HepG2 (cell line): Measurements from ENCODE around the gene NFS1. TPM values are rescaled to one million over a fixed set of nuclear protein-coding genes. Genes with fewer than 3 reads are reported as not detected.

ENCODE experiments used
- ARHGAP35 ChIP-seq: sonication (generic); formaldehyde crosslinking; IDR thresholded peaks from 2 replicates; pipeline ENCODE4 v1.9.0; 2022; ENCODE audit warnings: mild to moderate bottlenecking, inconsistent platforms, moderate library complexity, missing genetic modification reagents, borderline replicate concordance
- CBX5 ChIP-seq: sonication (generic); formaldehyde crosslinking; IDR thresholded peaks from 2 replicates; pipeline ENCODE4 v1.4.0; 2020; ENCODE audit warnings: missing genetic modification reagents, borderline replicate concordance
- EP300 ChIP-seq, 3 experiments: sonication (generic) in 1 of 3; formaldehyde crosslinking in 1 of 3; IDR thresholded peaks; 2 replicates each; pipeline versions ENCODE4 v1.5.1 to v1.6.1; 2011 to 2020; ENCODE audit warnings: low read depth in 2 of 3, low read length in 2 of 3, borderline replicate concordance in 1 of 3, improper control_type of control experiment in 1 of 3, mild to moderate bottlenecking in 1 of 3, missing genetic modification reagents in 1 of 3, moderate library complexity in 1 of 3
- FOXO1 ChIP-seq: sonication (generic); formaldehyde crosslinking; IDR thresholded peaks from 2 replicates; pipeline ENCODE4 v1.4.0; 2020; ENCODE audit warnings: missing genetic modification reagents
- HHEX ChIP-seq: IDR thresholded peaks from 2 replicates; pipeline ENCODE4 v1.6.1; 2016; ENCODE audit warnings: control low read depth
- HMG20A ChIP-seq: IDR thresholded peaks from 2 replicates; pipeline ENCODE4 v1.6.1; 2016; ENCODE audit warnings: borderline replicate concordance
- KDM1A ChIP-seq: IDR thresholded peaks from 2 replicates; pipeline ENCODE4 v1.6.1; 2016; ENCODE audit warnings: missing compliant biosample characterization
- KLF6 ChIP-seq: IDR thresholded peaks from 2 replicates; pipeline ENCODE4 v1.8.0; 2016; ENCODE audit warnings: missing biosample characterization, missing genetic modification reagents
- LCORL ChIP-seq, 2 experiments: fragments of 450-650 bp in 1 of 2; sonication (generic) in 1 of 2; formaldehyde crosslinking in 1 of 2; IDR thresholded peaks; 2 replicates each; pipeline versions ENCODE4 v1.5.0 to v1.6.1; 2017 to 2020; ENCODE audit warnings: antibody characterized with exemption in 1 of 2, missing genetic modification reagents in 1 of 2
- MAFF ChIP-seq: IDR thresholded peaks from 2 replicates; pipeline ENCODE4 v1.6.1; 2011; ENCODE audit warnings: low read depth, low read length, improper control_type of control experiment
- MTF1 ChIP-seq: sonication (generic); formaldehyde crosslinking; IDR thresholded peaks from 2 replicates; pipeline ENCODE4 v1.5.0; 2020; ENCODE audit warnings: missing genetic modification reagents
- NKX3-1 ChIP-seq: sonication (generic); formaldehyde crosslinking; IDR thresholded peaks from 2 replicates; pipeline ENCODE4 v1.5.0; 2020; ENCODE audit warnings: missing genetic modification reagents
- PAWR ChIP-seq: sonication (generic); formaldehyde crosslinking; IDR thresholded peaks from 2 replicates; pipeline ENCODE4 v1.4.0; 2020; ENCODE audit warnings: missing genetic modification reagents, mild to moderate bottlenecking, borderline replicate concordance
- PCBP2 ChIP-seq: fragments of 200-400 bp; formaldehyde crosslinking; optimal IDR thresholded peaks from 2 replicates; pipeline ENCODE3; 2018; ENCODE audit warnings: low read length, low read depth; ENCODE audit not compliant: poor library complexity, severe bottlenecking
- SIN3B ChIP-seq: fragments of 150-350 bp; IDR thresholded peaks from 2 replicates; pipeline ENCODE4 v1.6.1; 2014; ENCODE audit warnings: low read length
- SOX13 ChIP-seq, 3 experiments: fragments of 450-650 bp in 1 of 3; sonication (generic) in 1 of 3; formaldehyde crosslinking in 1 of 3; IDR thresholded peaks in 2 of 3; conservative IDR thresholded peaks in 1 of 3; 2 replicates each; pipeline versions ENCODE4 v1.5.0 to v1.6.1; 2016 to 2020; ENCODE audit warnings: antibody characterized with exemption in 1 of 3, mild to moderate bottlenecking in 1 of 3, missing compliant biosample characterization in 1 of 3, missing genetic modification reagents in 1 of 3, moderate library complexity in 1 of 3
- ZEB1 ChIP-seq: IDR thresholded peaks from 2 replicates; pipeline ENCODE4 v1.6.1; 2012; ENCODE audit warnings: mild to moderate bottlenecking, low read depth, inconsistent platforms; ENCODE audit not compliant: insufficient replicate concordance
- ZNF17 ChIP-seq: sonication (generic); formaldehyde crosslinking; IDR thresholded peaks from 2 replicates; pipeline ENCODE4 v1.5.0; 2020; ENCODE audit warnings: mild to moderate bottlenecking, missing genetic modification reagents
- ZNF772 ChIP-seq: sonication (generic); formaldehyde crosslinking; IDR thresholded peaks from 2 replicates; pipeline ENCODE4 v1.5.0; 2020; ENCODE audit warnings: mild to moderate bottlenecking, missing genetic modification reagents
- ZNF792 ChIP-seq: IDR thresholded peaks from 2 replicates; pipeline ENCODE4 v1.6.1; 2016
- ZSCAN12 ChIP-seq: sonication (generic); formaldehyde crosslinking; IDR thresholded peaks from 2 replicates; pipeline ENCODE4 v1.9.0; 2021; ENCODE audit warnings: mild to moderate bottlenecking, missing genetic modification reagents
- polyA plus RNA-seq, 8 experiments: library from polyadenylated mRNA; depleted of rRNA in 3 of 8; stranded (reverse) in 7 of 8; unstranded in 1 of 8; fragments of >200 nt; fragmentation: Illumina TruSeq in 4 of 8; extraction: Trizol in 4 of 8; gene quantifications; 2 replicates each; pipeline versions ENCODE4 v1.2.1 to v1.2.3, GENCODE V29; 2011 to 2016; ENCODE audit warnings: low read depth in 4 of 8, missing spikeins in 1 of 8, mixed read lengths in 1 of 8; ENCODE audit not compliant: insufficient read depth in 1 of 8
- total RNA-seq, 5 experiments: library from RNA; depleted of rRNA; stranded (reverse); fragments of >200 nt; fragmentation: Illumina TruSeq; extraction: Trizol; gene quantifications; 2 replicates each; pipeline ENCODE4 v1.2.3, GENCODE V29; 2016; ENCODE audit warnings: low read depth in 1 of 5
- TF ChIP-seq, protein P1 (sequence below): sonication (generic); formaldehyde crosslinking; IDR thresholded peaks from 2 replicates; pipeline ENCODE4 v1.4.0; 2020; ENCODE audit warnings: missing genetic modification reagents, mild to moderate bottlenecking, borderline replicate concordance
- TF ChIP-seq, protein P2 (sequence below): sonication (generic); formaldehyde crosslinking; IDR thresholded peaks from 2 replicates; pipeline ENCODE4 v1.9.0; 2021; ENCODE audit warnings: missing genetic modification reagents, mild to moderate bottlenecking, borderline replicate concordance
- TF ChIP-seq, protein P3 (sequence below): sonication (generic); formaldehyde crosslinking; IDR thresholded peaks from 2 replicates; pipeline ENCODE4 v1.5.0; 2020; ENCODE audit warnings: missing genetic modification reagents

NFS1 gene
- total and polyA plus RNA-seq, 2 of the 13 experiments (the other 11 are each of a cell fraction or from before 2014, with no cell fraction given) = 65.9 to 88.1 TPM

DNA sequence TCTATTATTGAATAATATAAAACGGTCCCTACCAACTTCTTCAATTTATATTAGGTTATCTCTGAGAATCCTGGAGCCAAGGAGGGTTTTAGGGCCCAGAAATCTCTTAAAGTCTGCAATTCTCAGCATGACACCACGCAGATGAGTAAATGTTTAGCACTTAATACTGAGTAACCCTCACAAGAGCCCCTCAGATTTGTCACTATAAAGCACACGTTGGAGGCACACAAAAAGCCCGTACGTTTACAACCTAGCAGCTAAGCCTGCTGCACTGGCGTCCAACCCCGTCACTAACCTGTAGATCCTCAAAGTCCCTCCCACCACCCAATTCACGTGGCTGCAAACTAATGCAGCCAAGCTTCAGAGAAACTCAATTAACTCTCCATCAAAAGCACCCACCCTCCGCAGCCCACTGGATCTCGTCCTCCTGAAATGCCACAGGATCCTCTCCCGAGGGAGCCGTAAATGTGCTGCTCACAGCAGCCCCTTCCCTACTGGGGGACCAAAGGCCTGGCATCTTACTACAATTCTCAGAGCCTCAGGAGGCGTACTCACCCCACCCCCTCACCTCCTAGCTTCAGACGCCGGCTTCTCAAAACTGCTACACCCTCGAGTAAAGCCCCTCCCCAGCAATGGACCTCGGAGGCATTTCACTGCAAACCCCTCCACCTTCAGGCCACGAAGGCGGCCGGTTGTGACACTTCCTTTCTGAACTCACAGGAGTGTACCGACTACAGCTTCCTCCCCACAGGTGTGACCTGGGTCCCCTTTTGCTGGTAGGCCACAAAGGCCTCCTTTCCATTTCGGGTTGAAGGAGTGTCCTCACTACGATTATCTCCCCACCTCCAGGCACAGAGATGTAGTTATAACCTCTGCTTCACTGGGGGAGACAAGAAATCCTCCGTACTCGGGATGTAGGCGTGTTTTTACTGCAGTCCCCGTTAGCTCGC lies 35.4 kb downstream of the NFS1 start (continued):
- TF ChIP-seq, protein P1, sequence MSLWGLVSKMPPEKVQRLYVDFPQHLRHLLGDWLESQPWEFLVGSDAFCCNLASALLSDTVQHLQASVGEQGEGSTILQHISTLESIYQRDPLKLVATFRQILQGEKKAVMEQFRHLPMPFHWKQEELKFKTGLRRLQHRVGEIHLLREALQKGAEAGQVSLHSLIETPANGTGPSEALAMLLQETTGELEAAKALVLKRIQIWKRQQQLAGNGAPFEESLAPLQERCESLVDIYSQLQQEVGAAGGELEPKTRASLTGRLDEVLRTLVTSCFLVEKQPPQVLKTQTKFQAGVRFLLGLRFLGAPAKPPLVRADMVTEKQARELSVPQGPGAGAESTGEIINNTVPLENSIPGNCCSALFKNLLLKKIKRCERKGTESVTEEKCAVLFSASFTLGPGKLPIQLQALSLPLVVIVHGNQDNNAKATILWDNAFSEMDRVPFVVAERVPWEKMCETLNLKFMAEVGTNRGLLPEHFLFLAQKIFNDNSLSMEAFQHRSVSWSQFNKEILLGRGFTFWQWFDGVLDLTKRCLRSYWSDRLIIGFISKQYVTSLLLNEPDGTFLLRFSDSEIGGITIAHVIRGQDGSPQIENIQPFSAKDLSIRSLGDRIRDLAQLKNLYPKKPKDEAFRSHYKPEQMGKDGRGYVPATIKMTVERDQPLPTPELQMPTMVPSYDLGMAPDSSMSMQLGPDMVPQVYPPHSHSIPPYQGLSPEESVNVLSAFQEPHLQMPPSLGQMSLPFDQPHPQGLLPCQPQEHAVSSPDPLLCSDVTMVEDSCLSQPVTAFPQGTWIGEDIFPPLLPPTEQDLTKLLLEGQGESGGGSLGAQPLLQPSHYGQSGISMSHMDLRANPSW (CRISPR knock-in tag) = no peak
- no peak for TF ChIP-seq HHEX (CRISPR knock-in tag)
- TF ChIP-seq PCBP2 = no peak
- no peak for TF ChIP-seq LCORL (IDR thresholded peaks at IDR 0.05)
- TF ChIP-seq LCORL (CRISPR knock-in tag; IDR thresholded peaks at IDR 0.05) = peak; percentile 18; the same call in 1 of the 2 replicates
- TF ChIP-seq ZNF772 = peak; percentile 19; the same call in 1 of the 2 replicates
- TF ChIP-seq, protein P2, sequence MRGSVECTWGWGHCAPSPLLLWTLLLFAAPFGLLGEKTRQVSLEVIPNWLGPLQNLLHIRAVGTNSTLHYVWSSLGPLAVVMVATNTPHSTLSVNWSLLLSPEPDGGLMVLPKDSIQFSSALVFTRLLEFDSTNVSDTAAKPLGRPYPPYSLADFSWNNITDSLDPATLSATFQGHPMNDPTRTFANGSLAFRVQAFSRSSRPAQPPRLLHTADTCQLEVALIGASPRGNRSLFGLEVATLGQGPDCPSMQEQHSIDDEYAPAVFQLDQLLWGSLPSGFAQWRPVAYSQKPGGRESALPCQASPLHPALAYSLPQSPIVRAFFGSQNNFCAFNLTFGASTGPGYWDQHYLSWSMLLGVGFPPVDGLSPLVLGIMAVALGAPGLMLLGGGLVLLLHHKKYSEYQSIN (CRISPR knock-in tag) = no peak
- no peak for TF ChIP-seq FOXO1 (CRISPR knock-in tag)
- TF ChIP-seq ZNF792 = no peak; the same call in 1 of the 2 replicates
- TF ChIP-seq NKX3-1 (CRISPR knock-in tag) = no peak; the same call in 1 of the 2 replicates
- no peak for TF ChIP-seq CBX5 (CRISPR knock-in tag)
- TF ChIP-seq KDM1A (CRISPR knock-in tag) = no peak
- TF ChIP-seq, protein P3, sequence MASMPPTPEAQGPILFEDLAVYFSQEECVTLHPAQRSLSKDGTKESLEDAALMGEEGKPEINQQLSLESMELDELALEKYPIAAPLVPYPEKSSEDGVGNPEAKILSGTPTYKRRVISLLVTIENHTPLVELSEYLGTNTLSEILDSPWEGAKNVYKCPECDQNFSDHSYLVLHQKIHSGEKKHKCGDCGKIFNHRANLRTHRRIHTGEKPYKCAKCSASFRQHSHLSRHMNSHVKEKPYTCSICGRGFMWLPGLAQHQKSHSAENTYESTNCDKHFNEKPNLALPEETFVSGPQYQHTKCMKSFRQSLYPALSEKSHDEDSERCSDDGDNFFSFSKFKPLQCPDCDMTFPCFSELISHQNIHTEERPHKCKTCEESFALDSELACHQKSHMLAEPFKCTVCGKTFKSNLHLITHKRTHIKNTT = no peak
- TF ChIP-seq PAWR (CRISPR knock-in tag) = no peak
- no peak for TF ChIP-seq ZSCAN12 (CRISPR knock-in tag)
- 0 out of 2 replicates have a peak, but pooled peaks have one; percentile 16 for TF ChIP-seq SIN3B
- no peak for TF ChIP-seq HMG20A (CRISPR knock-in tag)
- TF ChIP-seq SOX13 (IDR thresholded peaks at IDR 0.05) = no peak
- TF ChIP-seq SOX13 (CRISPR knock-in tag; conservative IDR thresholded peaks at IDR 0.05 in 1 of 2, IDR thresholded peaks at IDR 0.05 in 1 of 2) = peak in 1 of 2 experiments; percentile 85; a peak in 1 of 4 replicates
- TF ChIP-seq MTF1 (CRISPR knock-in tag) = no peak
- peak; percentile 17; the same call in 1 of the 2 replicates for TF ChIP-seq ZNF17 (CRISPR knock-in tag)
- TF ChIP-seq ARHGAP35 = no peak; the same call in 1 of the 2 replicates
- no peak for TF ChIP-seq EP300 (IDR thresholded peaks at IDR 0.05; ENCODE audit: low read depth in 2 of 2, low read length in 2 of 2)
- TF ChIP-seq EP300 (CRISPR knock-in tag; IDR thresholded peaks at IDR 0.05; ENCODE audit: borderline replicate concordance) = no peak
- no peak for TF ChIP-seq ZEB1
- no peak for TF ChIP-seq MAFF
- no peak for TF ChIP-seq KLF6 (CRISPR knock-in tag)
